SK-N-SH treated with all-trans-retinoic acid at 6 μM for 48 hours (cell line): ENCODE results near the gene FOSL2.

Source experiments
- ATAC-seq: fragments of 200-7000 bp; cut with Tn5 transposase; 3 replicates; pipeline ENCODE4 v1.9.1; 2020; ENCODE audit warnings: mild to moderate bottlenecking, moderate library complexity
- ARNTL ChIP-seq: fragments of 450-650 bp; formaldehyde crosslinking; IDR thresholded peaks from 2 replicates; pipeline ENCODE4 v1.5.0; 2020; ENCODE audit warnings: low read depth, mild to moderate bottlenecking, moderate library complexity, borderline replicate concordance
- BACH2 ChIP-seq: fragments of 250-450 bp; sonication (Bioruptor Pico); IDR thresholded peaks from 2 replicates; pipeline ENCODE4 v1.9.0; 2021; ENCODE audit warnings: mild to moderate bottlenecking, borderline replicate concordance
- CSDC2 ChIP-seq: fragments of 250-450 bp; sonication (Bioruptor Pico); IDR thresholded peaks from 2 replicates; pipeline ENCODE4 v1.5.0; 2020; ENCODE audit warnings: mild to moderate bottlenecking, moderate library complexity
- ESRRG ChIP-seq: fragments of 250-450 bp; sonication (Bioruptor Pico); IDR thresholded peaks from 2 replicates; pipeline ENCODE4 v1.6.1; 2021; ENCODE audit warnings: mild to moderate bottlenecking
- GLIS3 ChIP-seq: fragments of 250-450 bp; sonication (Bioruptor Pico); IDR thresholded peaks from 2 replicates; pipeline ENCODE4 v1.5.0; 2020; ENCODE audit warnings: mild to moderate bottlenecking, moderate library complexity
- ISL1 ChIP-seq: fragments of 250-450 bp; sonication (Bioruptor Pico); IDR thresholded peaks from 2 replicates; pipeline ENCODE4 v2.1.2; 2022; ENCODE audit warnings: mild to moderate bottlenecking, moderate library complexity
- OSR1 ChIP-seq: fragments of 250-450 bp; sonication (Bioruptor Pico); IDR thresholded peaks from 2 replicates; pipeline ENCODE4 v1.8.0; 2022; ENCODE audit warnings: moderate library complexity, mild to moderate bottlenecking, inconsistent platforms
- PPARA ChIP-seq: fragments of 250-450 bp; sonication (Bioruptor Pico); IDR thresholded peaks from 2 replicates; pipeline ENCODE4 v1.5.0; 2020; ENCODE audit warnings: mild to moderate bottlenecking, borderline replicate concordance
- SNAI2 ChIP-seq: fragments of 250-450 bp; sonication (Bioruptor Pico); IDR thresholded peaks from 2 replicates; pipeline ENCODE4 v1.5.0; 2020; ENCODE audit warnings: mild to moderate bottlenecking, moderate library complexity
- TOX ChIP-seq: fragments of 250-450 bp; sonication (Bioruptor Pico); IDR thresholded peaks from 2 replicates; pipeline ENCODE4 v1.8.0; 2021; ENCODE audit warnings: mild to moderate bottlenecking, moderate library complexity, borderline replicate concordance
- TSHZ2 ChIP-seq: fragments of 250-450 bp; sonication (Bioruptor Pico); IDR thresholded peaks from 2 replicates; pipeline ENCODE4 v1.5.0; 2020; ENCODE audit warnings: mild to moderate bottlenecking, moderate library complexity
- ZC3H10 ChIP-seq: fragments of 250-450 bp; sonication (Bioruptor Pico); IDR thresholded peaks from 2 replicates; pipeline ENCODE4 v1.5.1; 2021; ENCODE audit warnings: mild to moderate bottlenecking, moderate library complexity
- ZFP3 ChIP-seq: fragments of 250-450 bp; sonication (Bioruptor Pico); IDR thresholded peaks from 2 replicates; pipeline ENCODE4 v1.5.0; 2020; ENCODE audit warnings: mild to moderate bottlenecking, moderate library complexity
- ZFP30 ChIP-seq: fragments of 450-650 bp; formaldehyde crosslinking; IDR thresholded peaks from 2 replicates; pipeline ENCODE4 v1.5.0; 2022; ENCODE audit warnings: mild to moderate bottlenecking, moderate library complexity
- ZNF565 ChIP-seq: fragments of 450-650 bp; formaldehyde crosslinking; conservative IDR thresholded peaks from 2 replicates; pipeline ENCODE4 v1.5.0; 2020; ENCODE audit warnings: low read depth, mild to moderate bottlenecking, moderate library complexity
- ZNF70 ChIP-seq: fragments of 450-650 bp; formaldehyde crosslinking; IDR thresholded peaks from 2 replicates; pipeline ENCODE4 v1.5.0; 2020; ENCODE audit warnings: mild to moderate bottlenecking, moderate library complexity
- TF ChIP-seq, protein P1 (sequence below): fragments of 250-450 bp; sonication (Bioruptor Pico); IDR thresholded peaks from 2 replicates; pipeline ENCODE4 v1.5.1; 2020; ENCODE audit warnings: low read depth, mild to moderate bottlenecking, moderate library complexity
- TF ChIP-seq, protein P2 (sequence below): fragments of 250-450 bp; sonication (Bioruptor Pico); IDR thresholded peaks from 2 replicates; pipeline ENCODE4 v1.8.0; 2021; ENCODE audit warnings: low read depth, mild to moderate bottlenecking, moderate library complexity, borderline replicate concordance
- TF ChIP-seq, protein P3 (sequence below): fragments of 250-450 bp; sonication (Bioruptor Pico); IDR thresholded peaks from 2 replicates; pipeline ENCODE4 v1.5.1; 2021; ENCODE audit warnings: mild to moderate bottlenecking, moderate library complexity
- TF ChIP-seq, protein P4 (sequence below): fragments of 250-450 bp; sonication (Bioruptor Pico); IDR thresholded peaks from 2 replicates; pipeline ENCODE4 v1.8.0; 2020; ENCODE audit warnings: mild to moderate bottlenecking, moderate library complexity, borderline replicate concordance

FOSL2 gene

GRCh38 chr2:28423856-28424605, 31.4 kb downstream of the FOSL2 start:
- ATAC-seq = peak; percentile 11
- TF ChIP-seq, protein P1, sequence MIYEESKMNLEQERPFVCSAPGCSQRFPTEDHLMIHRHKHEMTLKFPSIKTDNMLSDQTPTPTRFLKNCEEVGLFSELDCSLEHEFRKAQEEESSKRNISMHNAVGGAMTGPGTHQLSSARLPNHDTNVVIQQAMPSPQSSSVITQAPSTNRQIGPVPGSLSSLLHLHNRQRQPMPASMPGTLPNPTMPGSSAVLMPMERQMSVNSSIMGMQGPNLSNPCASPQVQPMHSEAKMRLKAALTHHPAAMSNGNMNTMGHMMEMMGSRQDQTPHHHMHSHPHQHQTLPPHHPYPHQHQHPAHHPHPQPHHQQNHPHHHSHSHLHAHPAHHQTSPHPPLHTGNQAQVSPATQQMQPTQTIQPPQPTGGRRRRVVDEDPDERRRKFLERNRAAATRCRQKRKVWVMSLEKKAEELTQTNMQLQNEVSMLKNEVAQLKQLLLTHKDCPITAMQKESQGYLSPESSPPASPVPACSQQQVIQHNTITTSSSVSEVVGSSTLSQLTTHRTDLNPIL (CRISPR knock-in tag) = no peak
- TF ChIP-seq TSHZ2 (no peak), TOX (no peak), ZFP30 (CRISPR knock-in tag) (no peak), SNAI2 (CRISPR knock-in tag) (no peak), BACH2 (CRISPR knock-in tag) (no peak), ARNTL (no peak)
- TF ChIP-seq, protein P2, sequence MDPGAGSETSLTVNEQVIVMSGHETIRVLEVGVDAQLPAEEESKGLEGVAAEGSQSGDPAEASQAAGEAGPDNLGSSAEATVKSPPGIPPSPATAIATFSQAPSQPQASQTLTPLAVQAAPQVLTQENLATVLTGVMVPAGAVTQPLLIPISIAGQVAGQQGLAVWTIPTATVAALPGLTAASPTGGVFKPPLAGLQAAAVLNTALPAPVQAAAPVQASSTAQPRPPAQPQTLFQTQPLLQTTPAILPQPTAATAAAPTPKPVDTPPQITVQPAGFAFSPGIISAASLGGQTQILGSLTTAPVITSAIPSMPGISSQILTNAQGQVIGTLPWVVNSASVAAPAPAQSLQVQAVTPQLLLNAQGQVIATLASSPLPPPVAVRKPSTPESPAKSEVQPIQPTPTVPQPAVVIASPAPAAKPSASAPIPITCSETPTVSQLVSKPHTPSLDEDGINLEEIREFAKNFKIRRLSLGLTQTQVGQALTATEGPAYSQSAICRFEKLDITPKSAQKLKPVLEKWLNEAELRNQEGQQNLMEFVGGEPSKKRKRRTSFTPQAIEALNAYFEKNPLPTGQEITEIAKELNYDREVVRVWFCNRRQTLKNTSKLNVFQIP (CRISPR knock-in tag) = no peak
- TF ChIP-seq, protein P3, sequence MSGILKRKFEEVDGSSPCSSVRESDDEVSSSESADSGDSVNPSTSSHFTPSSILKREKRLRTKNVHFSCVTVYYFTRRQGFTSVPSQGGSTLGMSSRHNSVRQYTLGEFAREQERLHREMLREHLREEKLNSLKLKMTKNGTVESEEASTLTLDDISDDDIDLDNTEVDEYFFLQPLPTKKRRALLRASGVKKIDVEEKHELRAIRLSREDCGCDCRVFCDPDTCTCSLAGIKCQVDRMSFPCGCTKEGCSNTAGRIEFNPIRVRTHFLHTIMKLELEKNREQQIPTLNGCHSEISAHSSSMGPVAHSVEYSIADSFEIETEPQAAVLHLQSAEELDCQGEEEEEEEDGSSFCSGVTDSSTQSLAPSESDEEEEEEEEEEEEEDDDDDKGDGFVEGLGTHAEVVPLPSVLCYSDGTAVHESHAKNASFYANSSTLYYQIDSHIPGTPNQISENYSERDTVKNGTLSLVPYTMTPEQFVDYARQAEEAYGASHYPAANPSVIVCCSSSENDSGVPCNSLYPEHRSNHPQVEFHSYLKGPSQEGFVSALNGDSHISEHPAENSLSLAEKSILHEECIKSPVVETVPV (CRISPR knock-in tag) = no peak
- TF ChIP-seq, protein P4, sequence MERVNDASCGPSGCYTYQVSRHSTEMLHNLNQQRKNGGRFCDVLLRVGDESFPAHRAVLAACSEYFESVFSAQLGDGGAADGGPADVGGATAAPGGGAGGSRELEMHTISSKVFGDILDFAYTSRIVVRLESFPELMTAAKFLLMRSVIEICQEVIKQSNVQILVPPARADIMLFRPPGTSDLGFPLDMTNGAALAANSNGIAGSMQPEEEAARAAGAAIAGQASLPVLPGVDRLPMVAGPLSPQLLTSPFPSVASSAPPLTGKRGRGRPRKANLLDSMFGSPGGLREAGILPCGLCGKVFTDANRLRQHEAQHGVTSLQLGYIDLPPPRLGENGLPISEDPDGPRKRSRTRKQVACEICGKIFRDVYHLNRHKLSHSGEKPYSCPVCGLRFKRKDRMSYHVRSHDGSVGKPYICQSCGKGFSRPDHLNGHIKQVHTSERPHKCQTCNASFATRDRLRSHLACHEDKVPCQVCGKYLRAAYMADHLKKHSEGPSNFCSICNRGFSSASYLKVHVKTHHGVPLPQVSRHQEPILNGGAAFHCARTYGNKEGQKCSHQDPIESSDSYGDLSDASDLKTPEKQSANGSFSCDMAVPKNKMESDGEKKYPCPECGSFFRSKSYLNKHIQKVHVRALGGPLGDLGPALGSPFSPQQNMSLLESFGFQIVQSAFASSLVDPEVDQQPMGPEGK = no peak

DNA sequence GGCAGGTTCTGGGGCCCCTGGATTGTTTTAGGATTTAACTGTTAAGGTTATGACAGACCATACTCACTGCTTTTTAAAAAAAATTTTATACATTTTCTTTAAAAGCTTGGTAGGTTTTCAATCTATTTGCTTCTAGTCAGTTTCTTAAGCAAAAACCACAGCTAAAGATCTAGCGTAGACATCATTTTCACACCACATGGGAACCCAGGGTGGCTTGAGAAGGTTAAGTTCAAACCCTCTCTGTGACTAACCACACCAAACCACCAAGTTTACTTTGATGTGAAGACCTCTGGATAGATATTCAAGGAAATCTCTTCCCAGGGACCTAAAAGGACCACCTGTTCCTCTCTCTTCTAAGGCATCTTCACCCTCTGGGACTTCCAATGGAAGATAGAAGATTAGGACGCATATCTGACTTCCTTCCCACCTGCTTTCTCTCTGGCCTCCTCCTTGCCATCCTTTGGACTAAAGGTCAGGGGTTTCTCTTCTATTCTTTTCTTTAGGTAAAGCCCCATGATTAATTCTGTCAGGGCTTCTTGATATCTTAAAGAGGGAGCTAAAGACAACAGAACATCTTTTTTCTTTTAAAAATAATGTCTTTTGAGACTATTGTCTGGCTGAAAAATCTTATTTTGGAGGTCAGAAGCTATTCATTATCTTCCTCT, 32.3 kb downstream of the FOSL2 start:
- ATAC-seq = no peak

DNA sequence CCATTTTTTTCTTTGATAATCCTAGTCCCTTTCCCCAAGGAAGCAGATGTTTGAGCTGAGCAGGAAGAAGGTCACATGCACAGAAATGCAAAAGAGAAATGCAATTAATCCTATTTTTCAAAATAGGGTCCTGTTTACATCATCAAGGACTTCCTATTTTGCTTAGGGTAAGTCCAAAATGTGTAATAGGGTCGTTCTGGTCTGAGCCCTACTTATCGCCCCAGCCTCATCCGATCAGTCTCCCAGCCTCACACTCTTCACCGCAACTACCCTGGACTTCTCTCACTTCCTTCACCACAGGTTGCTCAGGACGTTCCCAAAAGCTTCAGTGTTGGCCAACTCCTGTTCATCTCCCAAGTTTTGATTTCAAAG, 32.8 kb downstream of the FOSL2 start:
- no peak for ATAC-seq
- TF ChIP-seq, protein P4 = no peak
- TF ChIP-seq ESRRG = no peak
- TF ChIP-seq, protein P2 (CRISPR knock-in tag) = no peak
- no peak for TF ChIP-seq BACH2 (CRISPR knock-in tag)

More for the DNA sequence above, 32.3 kb downstream of the FOSL2 start:
- TF ChIP-seq ISL1 (CRISPR knock-in tag) = no peak
- no peak for TF ChIP-seq ZC3H10 (CRISPR knock-in tag)
- TF ChIP-seq ZFP30 (CRISPR knock-in tag) = no peak
- TF ChIP-seq BACH2 (CRISPR knock-in tag) = no peak
- no peak for TF ChIP-seq SNAI2 (CRISPR knock-in tag)
- no peak for TF ChIP-seq ZNF70 (CRISPR knock-in tag)
- no peak for TF ChIP-seq ARNTL
- no peak for TF ChIP-seq ESRRG
- no peak for TF ChIP-seq PPARA (CRISPR knock-in tag)
- TF ChIP-seq ZFP3 (CRISPR knock-in tag) = no peak
- no peak for TF ChIP-seq CSDC2 (CRISPR knock-in tag)
- TF ChIP-seq GLIS3 (CRISPR knock-in tag) = no peak
- TF ChIP-seq OSR1 (CRISPR knock-in tag) = no peak
- TF ChIP-seq, protein P4 = no peak
- no peak for TF ChIP-seq TOX
- TF ChIP-seq ZNF565 (CRISPR knock-in tag) = no peak
- TF ChIP-seq, all 23 proteins: peak for 0
